GM19238 (cell line): ENCODE results near the gene C16orf46.

ENCODE experiments used
- DNase-seq: peaks from one replicate; pipeline ENCODE4 v3.0.0; 2011; ENCODE audit warnings: low spot score; ENCODE audit not compliant: insufficient read length

C16orf46 gene

GRCh38 chr16:81018496-81018895, 58.5 kb downstream of the C16orf46 start:
- DNase-seq, result no peak

GRCh38 chr16:81014672-81015071, 62.4 kb downstream of the C16orf46 start:
- DNase-seq, result no peak

GRCh38 chr16:81012974-81013373, 64.1 kb downstream of the C16orf46 start:
- no peak for DNase-seq
